ENCODE data around the gene MS4A18.

DNA sequence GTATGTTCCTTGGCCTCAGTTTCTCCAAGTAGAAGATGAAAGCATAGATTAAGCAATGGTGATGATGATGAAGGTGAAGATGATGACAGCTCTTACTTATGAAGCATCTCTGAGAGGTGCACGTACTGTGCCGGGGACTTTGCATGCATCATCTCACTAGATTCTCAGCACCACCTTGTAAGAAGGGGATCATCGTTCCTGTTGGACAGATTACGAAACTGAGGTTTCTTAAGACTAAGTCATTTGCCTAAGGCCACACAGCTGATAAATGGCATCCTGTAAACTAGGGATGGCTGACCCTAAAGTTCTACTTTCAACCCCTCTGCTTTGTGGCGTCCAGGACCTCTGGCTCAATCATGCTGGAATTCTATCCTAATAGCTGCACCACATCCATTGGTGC is 40.8 kb downstream of the MS4A18 start:
- TF ChIP-seq, protein P1, sequence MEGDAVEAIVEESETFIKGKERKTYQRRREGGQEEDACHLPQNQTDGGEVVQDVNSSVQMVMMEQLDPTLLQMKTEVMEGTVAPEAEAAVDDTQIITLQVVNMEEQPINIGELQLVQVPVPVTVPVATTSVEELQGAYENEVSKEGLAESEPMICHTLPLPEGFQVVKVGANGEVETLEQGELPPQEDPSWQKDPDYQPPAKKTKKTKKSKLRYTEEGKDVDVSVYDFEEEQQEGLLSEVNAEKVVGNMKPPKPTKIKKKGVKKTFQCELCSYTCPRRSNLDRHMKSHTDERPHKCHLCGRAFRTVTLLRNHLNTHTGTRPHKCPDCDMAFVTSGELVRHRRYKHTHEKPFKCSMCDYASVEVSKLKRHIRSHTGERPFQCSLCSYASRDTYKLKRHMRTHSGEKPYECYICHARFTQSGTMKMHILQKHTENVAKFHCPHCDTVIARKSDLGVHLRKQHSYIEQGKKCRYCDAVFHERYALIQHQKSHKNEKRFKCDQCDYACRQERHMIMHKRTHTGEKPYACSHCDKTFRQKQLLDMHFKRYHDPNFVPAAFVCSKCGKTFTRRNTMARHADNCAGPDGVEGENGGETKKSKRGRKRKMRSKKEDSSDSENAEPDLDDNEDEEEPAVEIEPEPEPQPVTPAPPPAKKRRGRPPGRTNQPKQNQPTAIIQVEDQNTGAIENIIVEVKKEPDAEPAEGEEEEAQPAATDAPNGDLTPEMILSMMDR (IDR thresholded peaks at IDR 0.05): no peak
- no peak for TF ChIP-seq POLR2A (IDR thresholded peaks at IDR 0.05)

Measured in ovary (tissue), 3 donors.